ENCODE results near the gene NT5C3A. TPM values are rescaled to one million over a fixed set of nuclear protein-coding genes. Genes with fewer than 3 reads are reported as not detected.
"Not testable (repeated sequence)": the region's sequence is repeated elsewhere in the genome, so short reads cannot be mapped to it uniquely, and the experiment has no call there.

The NT5C3A gene
- total RNA-seq, 1 donor from 2014 or later: 34.6 TPM

DNA sequence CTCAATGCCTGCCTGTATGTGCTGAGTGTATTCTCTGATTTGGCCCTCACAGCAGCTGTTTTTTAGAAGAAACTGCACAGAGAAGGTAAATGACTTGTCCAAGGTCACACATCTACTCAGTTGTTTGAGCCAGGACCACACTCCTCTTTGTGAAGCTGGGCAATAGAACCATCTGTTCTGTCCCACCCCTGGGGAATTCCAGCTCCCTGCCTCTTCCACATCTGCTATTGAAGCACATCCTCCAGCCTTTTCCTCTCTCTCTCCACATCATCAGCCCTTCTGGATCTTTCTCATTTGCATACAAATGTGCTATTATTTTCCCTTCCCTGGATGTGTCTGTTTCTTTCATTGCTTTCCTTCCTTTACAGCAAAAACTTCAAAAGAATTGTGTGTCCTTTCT lies 59.5 kb downstream of the NT5C3A start:
- H3K36me3 Mint-ChIP-seq (ENCODE audit: low read depth); H3K9me3 Mint-ChIP-seq; intact Hi-C loops (cut with micrococcal nuclease); H3K4me3 Mint-ChIP-seq; DNase-seq; H3K27ac Mint-ChIP-seq; H3K4me1 Mint-ChIP-seq; H3K27me3 Mint-ChIP-seq: not testable (repeated sequence)

GRCh38 chr7:32999380-32999779 lies 63.2 kb downstream of the NT5C3A start:
- H3K4me3 Mint-ChIP-seq; intact Hi-C loops (cut with micrococcal nuclease); H3K27ac Mint-ChIP-seq; H3K4me1 Mint-ChIP-seq; H3K36me3 Mint-ChIP-seq (ENCODE audit: low read depth); H3K27me3 Mint-ChIP-seq; H3K9me3 Mint-ChIP-seq; DNase-seq: not testable (repeated sequence)

- H3K27ac Mint-ChIP-seq; H3K4me1 Mint-ChIP-seq; intact Hi-C loops (cut with micrococcal nuclease); H3K36me3 Mint-ChIP-seq (ENCODE audit: low read depth); H3K9me3 Mint-ChIP-seq; H3K27me3 Mint-ChIP-seq: not testable (repeated sequence)
- DNase-seq: peak; percentile 60
- H3K4me3 Mint-ChIP-seq: peak overlapping the region; percentile 44
Measured at GRCh38 chr7:32998361-32999171, 64.0 kb downstream of the NT5C3A start.

DNA sequence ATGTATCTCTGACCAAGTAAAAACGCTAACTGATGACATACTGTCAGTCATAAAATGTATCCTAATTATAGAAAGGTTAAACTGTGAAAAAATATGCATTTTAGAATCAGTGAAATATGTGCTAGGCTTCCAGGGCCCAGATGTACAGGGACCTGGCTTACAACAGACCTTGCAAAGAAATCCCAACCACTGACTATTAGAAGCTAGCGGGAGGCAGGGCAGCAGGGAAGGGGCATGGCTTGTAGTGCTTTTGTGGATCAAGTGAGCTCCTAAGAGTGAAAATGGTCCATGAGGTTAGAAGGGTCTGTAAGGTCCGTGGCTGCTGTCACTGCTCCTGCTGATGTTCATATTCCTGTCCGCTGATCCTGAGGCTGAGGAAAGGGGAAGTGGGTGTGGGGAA lies 64.6 kb downstream of the NT5C3A start:
- H3K27me3 Mint-ChIP-seq; H3K9me3 Mint-ChIP-seq; H3K27ac Mint-ChIP-seq; H3K4me1 Mint-ChIP-seq; H3K36me3 Mint-ChIP-seq (ENCODE audit: low read depth); intact Hi-C loops (cut with micrococcal nuclease); DNase-seq; H3K4me3 Mint-ChIP-seq: not testable (repeated sequence)

- H3K4me3 Mint-ChIP-seq; DNase-seq; H3K27me3 Mint-ChIP-seq; H3K36me3 Mint-ChIP-seq (ENCODE audit: low read depth); H3K9me3 Mint-ChIP-seq; intact Hi-C loops (cut with micrococcal nuclease); H3K27ac Mint-ChIP-seq: not testable (repeated sequence)
- peaks cover 15% of the 10 kb centered on the region for H3K4me1 Mint-ChIP-seq
Measured at GRCh38 chr7:32992750-32993149, 69.8 kb downstream of the NT5C3A start.

DNA sequence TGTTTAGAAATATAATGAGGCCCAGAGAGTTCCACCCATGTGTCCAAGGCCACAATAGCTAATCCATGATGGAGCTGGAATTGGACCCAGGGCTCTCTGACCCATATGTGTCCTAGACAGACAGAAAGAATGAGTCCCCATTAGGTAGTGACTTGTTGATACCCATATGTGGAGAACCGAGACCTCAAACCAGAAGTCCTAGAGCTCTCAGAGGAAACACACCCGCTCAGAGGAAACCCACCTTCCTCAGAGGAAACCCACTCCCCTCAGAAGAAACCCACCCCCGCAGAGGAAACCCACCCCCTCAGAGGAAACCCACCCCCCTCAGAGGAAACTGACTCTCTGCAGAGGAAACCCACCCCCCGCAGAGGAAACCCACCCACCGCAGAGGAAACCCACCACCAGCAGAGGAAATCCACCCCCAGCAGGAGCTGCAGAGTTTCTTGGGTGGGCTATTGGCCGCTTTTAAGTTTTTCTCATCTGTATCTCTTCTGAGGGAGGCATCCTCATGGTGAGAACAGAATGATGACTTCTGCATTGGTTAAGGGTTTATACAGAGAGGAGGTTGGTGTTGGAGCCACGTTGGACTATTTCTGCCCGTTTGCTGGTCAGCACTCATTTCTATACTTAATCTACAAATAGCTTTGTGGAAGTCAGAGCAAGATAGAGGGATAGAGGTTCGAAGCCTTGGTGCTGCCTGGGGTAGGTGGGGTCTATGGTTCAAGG lies 70.4 kb downstream of the NT5C3A start:
- intact Hi-C loops (cut with micrococcal nuclease); H3K27ac Mint-ChIP-seq: not testable (repeated sequence)

DNA sequence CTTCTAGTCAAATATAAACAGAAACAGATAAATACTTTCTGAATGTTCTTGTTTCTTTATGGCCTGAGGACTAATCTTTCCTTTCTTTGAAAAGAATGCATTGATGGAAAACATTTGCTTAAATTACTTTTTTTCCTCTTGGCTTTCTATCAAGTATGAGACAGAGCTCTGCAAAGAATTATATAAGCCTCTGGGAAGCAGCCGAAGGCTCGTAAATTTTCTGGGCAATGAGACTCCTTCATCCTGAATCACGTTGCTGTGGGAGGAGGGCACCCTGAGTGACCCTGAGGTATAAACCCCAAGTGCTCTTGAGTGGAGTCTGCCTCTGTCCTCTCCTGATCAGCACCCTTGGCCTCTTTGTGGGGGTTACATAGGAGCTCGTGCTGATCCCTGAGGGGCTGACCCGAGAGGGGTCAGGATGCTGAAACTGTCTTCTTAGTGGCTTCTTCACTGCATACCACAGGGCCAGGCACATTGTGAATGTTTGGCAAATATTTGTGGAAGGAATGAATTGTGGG lies 71.4 kb downstream of the NT5C3A start:
- intact Hi-C loops (cut with micrococcal nuclease); H3K27ac Mint-ChIP-seq; H3K4me3 Mint-ChIP-seq; DNase-seq; H3K9me3 Mint-ChIP-seq; H3K27me3 Mint-ChIP-seq; H3K36me3 Mint-ChIP-seq (ENCODE audit: low read depth): not testable (repeated sequence)
- H3K4me1 Mint-ChIP-seq: peaks cover 15% of the 10 kb centered on the region

More for the DNA sequence above, 70.4 kb downstream of the NT5C3A start:
- H3K4me1 Mint-ChIP-seq: peaks cover 15% of the 10 kb centered on the region
- H3K9me3 Mint-ChIP-seq; H3K36me3 Mint-ChIP-seq (ENCODE audit: low read depth); DNase-seq; H3K27me3 Mint-ChIP-seq; H3K4me3 Mint-ChIP-seq: not testable (repeated sequence)

DNA sequence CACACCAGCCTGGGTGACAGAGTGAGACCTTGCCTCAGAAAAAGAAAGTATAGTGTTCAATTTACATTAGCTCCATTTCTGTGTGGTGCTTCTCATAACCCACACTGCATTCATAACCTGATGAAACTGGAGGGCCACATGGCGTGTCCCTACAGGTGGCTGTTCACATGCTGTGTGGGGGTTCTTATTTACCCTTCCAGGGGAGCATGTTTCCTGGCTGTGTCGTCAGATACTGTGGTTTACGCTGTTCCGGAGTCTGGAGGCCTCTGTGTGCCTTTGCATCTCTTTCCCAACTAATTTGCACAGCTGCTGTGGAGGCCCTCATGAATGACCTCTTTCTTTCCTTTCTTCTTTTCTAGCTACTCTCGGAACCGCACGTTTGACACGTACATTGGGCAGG lies 74.4 kb downstream of the NT5C3A start:
- peaks cover 15% of the 10 kb centered on the region for H3K4me1 Mint-ChIP-seq
- H3K4me3 Mint-ChIP-seq; intact Hi-C loops (cut with micrococcal nuclease); DNase-seq; H3K27ac Mint-ChIP-seq; H3K9me3 Mint-ChIP-seq; H3K36me3 Mint-ChIP-seq (ENCODE audit: low read depth); H3K27me3 Mint-ChIP-seq: not testable (repeated sequence)

DNA sequence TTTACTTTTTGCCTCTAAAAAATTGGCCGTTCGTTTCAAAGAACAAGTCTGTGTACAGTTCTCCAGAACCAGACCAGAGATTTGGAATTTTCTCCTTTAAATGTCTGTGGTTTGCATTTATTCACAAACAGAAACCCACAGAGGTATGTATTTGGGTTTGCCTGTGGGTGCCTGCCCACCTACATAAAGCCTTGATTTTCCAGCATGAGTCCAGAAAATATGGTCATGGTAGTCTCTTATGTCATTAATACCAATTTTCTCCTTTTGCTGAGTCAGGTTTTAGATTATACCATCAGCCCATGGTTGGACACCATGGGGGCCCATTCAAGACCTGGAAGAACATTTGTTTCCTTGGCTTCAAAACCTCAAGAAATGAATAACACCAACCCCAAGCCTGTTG lies 82.7 kb downstream of the NT5C3A start:
- H3K36me3 Mint-ChIP-seq (ENCODE audit: low read depth); H3K4me3 Mint-ChIP-seq; H3K27ac Mint-ChIP-seq; H3K9me3 Mint-ChIP-seq; H3K4me1 Mint-ChIP-seq; DNase-seq; H3K27me3 Mint-ChIP-seq; intact Hi-C loops (cut with micrococcal nuclease): not testable (repeated sequence)

DNA sequence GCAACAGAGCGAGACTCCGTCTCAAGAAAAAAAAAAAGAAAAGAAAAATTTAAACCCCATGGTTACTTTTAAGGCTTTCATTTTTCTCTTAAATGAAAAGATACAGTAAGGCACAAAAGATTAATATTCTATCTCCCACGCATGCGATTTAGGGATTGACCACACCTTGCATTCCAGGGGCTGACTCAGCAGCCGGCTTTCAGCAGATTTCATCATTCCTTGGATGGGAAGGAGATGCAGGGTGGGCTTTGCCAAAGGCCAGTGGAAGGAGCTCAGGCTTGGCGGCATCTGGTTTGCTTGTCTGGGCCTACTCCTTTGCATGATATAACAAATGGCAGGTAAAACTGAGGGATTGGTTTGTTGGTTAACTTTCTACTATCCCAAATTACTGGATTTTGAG lies 83.3 kb downstream of the NT5C3A start:
- DNase-seq; H3K27ac Mint-ChIP-seq; H3K4me3 Mint-ChIP-seq; H3K36me3 Mint-ChIP-seq (ENCODE audit: low read depth); H3K4me1 Mint-ChIP-seq; intact Hi-C loops (cut with micrococcal nuclease); H3K9me3 Mint-ChIP-seq; H3K27me3 Mint-ChIP-seq: not testable (repeated sequence)

DNA sequence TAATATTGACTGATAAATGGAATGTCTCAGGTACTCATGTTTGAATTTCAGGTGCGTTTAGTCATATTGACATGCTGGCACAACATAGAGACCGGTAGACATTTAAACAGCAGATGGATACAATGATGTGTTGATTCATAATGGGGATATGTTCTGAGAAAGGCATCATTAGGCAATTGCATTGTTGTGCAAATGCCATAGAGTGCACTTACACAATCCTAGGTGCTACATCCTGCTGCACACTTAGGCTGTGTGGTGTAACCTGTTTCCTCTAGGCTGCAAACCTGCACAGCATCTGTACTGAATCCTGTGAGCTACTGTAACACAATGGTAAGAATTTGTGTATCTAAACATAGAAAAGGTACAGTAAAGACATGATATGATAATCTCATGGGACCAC lies 85.4 kb downstream of the NT5C3A start:
- DNase-seq; H3K9me3 Mint-ChIP-seq; H3K36me3 Mint-ChIP-seq (ENCODE audit: low read depth); intact Hi-C loops (cut with micrococcal nuclease); H3K4me1 Mint-ChIP-seq; H3K27ac Mint-ChIP-seq; H3K27me3 Mint-ChIP-seq; H3K4me3 Mint-ChIP-seq: not testable (repeated sequence)

GRCh38 chr7:32971967-32972366 lies 90.6 kb downstream of the NT5C3A start:
- H3K4me1 Mint-ChIP-seq; H3K4me3 Mint-ChIP-seq; intact Hi-C loops (cut with micrococcal nuclease); DNase-seq; H3K27me3 Mint-ChIP-seq; H3K9me3 Mint-ChIP-seq; H3K36me3 Mint-ChIP-seq (ENCODE audit: low read depth); H3K27ac Mint-ChIP-seq: not testable (repeated sequence)

DNA sequence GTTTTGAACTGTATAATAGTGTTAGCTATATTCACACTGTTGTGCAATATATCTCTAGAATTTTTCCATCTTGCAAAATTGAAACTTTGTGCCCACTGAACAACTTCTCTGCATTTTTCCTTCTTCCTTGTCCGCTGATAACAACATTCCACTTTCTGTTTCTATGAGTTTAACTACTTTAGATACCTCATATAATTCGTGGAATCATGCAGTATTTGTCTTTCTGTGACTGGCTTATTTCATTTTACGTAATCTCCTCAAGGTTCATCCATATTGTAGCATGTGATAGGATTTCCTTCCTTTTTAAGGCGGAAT lies 95.4 kb downstream of the NT5C3A start:
- H3K4me3 Mint-ChIP-seq; H3K4me1 Mint-ChIP-seq; intact Hi-C loops (cut with micrococcal nuclease); H3K36me3 Mint-ChIP-seq (ENCODE audit: low read depth); DNase-seq; H3K27me3 Mint-ChIP-seq; H3K27ac Mint-ChIP-seq; H3K9me3 Mint-ChIP-seq: not testable (repeated sequence)

- H3K27ac Mint-ChIP-seq; H3K27me3 Mint-ChIP-seq; H3K4me3 Mint-ChIP-seq; H3K9me3 Mint-ChIP-seq; H3K36me3 Mint-ChIP-seq (ENCODE audit: low read depth); DNase-seq; intact Hi-C loops (cut with micrococcal nuclease); H3K4me1 Mint-ChIP-seq: not testable (repeated sequence)
Measured at GRCh38 chr7:32966489-32967267, 95.9 kb downstream of the NT5C3A start.
